GM12878 (cell line): ENCODE results near the gene SHMT2.

ENCODE experiments used
- BHLHE40 ChIP-seq, 2 experiments: fragments of 450-650 bp in 1 of 2; IDR thresholded peaks; 2 replicates each; pipeline ENCODE4 v1.6.1; 2011 to 2017; ENCODE audit warnings: low read depth in 2 of 2, borderline replicate concordance in 1 of 2, improper control_type of control experiment in 1 of 2, low read length in 1 of 2, mild to moderate bottlenecking in 1 of 2
- CTCF ChIP-seq, 3 experiments: IDR thresholded peaks in 2 of 3; conservative IDR thresholded peaks in 1 of 3; 2 replicates each; pipeline ENCODE4 v1.5.1; 2011; ENCODE audit warnings: low read depth in 3 of 3, low read length in 3 of 3, mild to moderate bottlenecking in 3 of 3, control low read depth in 2 of 3, moderate library complexity in 2 of 3, inconsistent platforms in 1 of 3, mixed read lengths in 1 of 3; ENCODE audit not compliant: control insufficient read depth in 2 of 3, insufficient read depth in 1 of 3; ENCODE audit errors: extremely low read depth in 1 of 3
- EP300 ChIP-seq, 2 experiments: fragments of 150-350 bp in 1 of 2; IDR thresholded peaks; 2 replicates each; pipeline ENCODE4 v1.6.1; 2011 to 2012; ENCODE audit warnings: low read depth in 2 of 2, low read length in 2 of 2, borderline replicate concordance in 1 of 2, improper control_type of control experiment in 1 of 2, inconsistent platforms in 1 of 2; ENCODE audit not compliant: control insufficient read depth in 1 of 2
- HDAC2 ChIP-seq: fragments of 200-600 bp; sonication (generic); IDR thresholded peaks from 2 replicates; pipeline ENCODE4 v1.6.1; 2017
- NFYB ChIP-seq: IDR thresholded peaks from 2 replicates; pipeline ENCODE4 v1.6.1; 2011; ENCODE audit warnings: low read depth, mild to moderate bottlenecking, low read length, improper control_type of control experiment, moderate library complexity; ENCODE audit not compliant: insufficient read depth
- NKRF ChIP-seq: fragments of 450-650 bp; conservative IDR thresholded peaks from 2 replicates; pipeline ENCODE4 v1.6.1; 2017; ENCODE audit warnings: mild to moderate bottlenecking, moderate library complexity
- YY1 ChIP-seq: IDR thresholded peaks from 2 replicates; pipeline ENCODE4 v1.6.1; 2011; ENCODE audit warnings: low read depth, mild to moderate bottlenecking, low read length

- TF ChIP-seq CTCF (IDR thresholded peaks at IDR 0.05 in 2 of 3, conservative IDR thresholded peaks at IDR 0.05 in 1 of 3; ENCODE audit: control insufficient read depth in 2 of 3, extremely low read depth in 1 of 3, insufficient read depth in 1 of 3, low read depth in 3 of 3, low read length in 3 of 3) (no peak), BHLHE40 (IDR thresholded peaks at IDR 0.05; ENCODE audit: borderline replicate concordance in 1 of 2, low read depth in 2 of 2, low read length in 1 of 2) (peak in 1 of 2 experiments; percentile 69; a peak in 2 of 4 replicates), NKRF (no peak), YY1 (peak; percentile 30; the same call in 1 of the 2 replicates), HDAC2 (no peak), EP300 (IDR thresholded peaks at IDR 0.05; ENCODE audit: borderline replicate concordance in 1 of 2, control insufficient read depth in 1 of 2, low read depth in 2 of 2, low read length in 2 of 2) (0 out of 4 replicates have a peak, but pooled peaks of 1 of the 2 experiments have one; percentile 6), NFYB (no peak)
Measured at GRCh38 chr12:57280211-57281062, 50.9 kb downstream of the SHMT2 start.
